NCI-H510A (cell line): ENCODE data around the gene IMP4.
A peak's percentile ranks its signal among the peaks of the same experiment; 100 is the strongest.
"Not testable (repeated sequence)": the region's sequence is repeated elsewhere in the genome, so short reads cannot be mapped to it uniquely, and the experiment has no call there.

Source experiments
- DNase-seq: peaks from one replicate; lab custom pipeline; 2025; lab: John Stamatoyannopoulos, UW

The IMP4 gene, protein sequence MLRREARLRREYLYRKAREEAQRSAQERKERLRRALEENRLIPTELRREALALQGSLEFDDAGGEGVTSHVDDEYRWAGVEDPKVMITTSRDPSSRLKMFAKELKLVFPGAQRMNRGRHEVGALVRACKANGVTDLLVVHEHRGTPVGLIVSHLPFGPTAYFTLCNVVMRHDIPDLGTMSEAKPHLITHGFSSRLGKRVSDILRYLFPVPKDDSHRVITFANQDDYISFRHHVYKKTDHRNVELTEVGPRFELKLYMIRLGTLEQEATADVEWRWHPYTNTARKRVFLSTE

DNA sequence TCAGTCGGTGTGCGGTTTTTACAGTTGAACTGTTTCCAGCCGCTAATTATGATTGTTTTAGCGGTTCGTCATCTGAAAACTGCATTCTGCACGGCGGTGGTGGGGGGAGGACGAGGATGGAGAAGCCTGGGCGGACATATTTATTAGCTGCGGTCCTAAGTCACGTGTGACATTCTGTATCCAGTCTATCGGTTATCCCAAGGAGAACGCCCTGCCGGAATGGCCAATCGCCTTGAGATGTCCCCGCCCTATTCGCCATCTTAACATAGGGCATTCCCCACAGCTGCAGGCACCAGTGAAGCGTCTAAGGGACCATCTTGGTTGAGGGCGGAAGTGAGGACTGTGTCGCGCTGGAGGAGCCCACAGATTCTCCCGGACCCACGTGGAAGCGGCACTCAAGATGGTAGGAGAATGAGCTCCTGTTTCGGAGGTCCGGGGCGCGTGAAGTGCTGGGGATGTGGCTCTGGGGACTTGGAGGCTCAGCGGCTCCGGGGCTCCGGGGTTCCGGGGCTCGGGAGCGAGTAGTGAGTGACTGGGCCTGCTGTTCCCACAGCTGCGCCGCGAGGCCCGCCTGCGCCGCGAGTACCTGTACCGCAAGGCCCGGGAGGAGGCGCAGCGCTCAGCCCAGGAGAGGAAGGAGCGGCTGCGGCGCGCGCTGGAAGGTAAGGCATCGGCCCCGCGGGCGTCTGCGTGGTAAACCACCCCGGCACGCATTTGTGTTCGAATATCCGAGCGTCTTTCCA is at the start of gene IMP4:
TSS of gene IMP4 (plus strand) at position 365 of the 743 bp plus-strand sequence. CDS start at position 401, 36 bp downstream.
- DNase-seq, result peak; percentile 98

DNA sequence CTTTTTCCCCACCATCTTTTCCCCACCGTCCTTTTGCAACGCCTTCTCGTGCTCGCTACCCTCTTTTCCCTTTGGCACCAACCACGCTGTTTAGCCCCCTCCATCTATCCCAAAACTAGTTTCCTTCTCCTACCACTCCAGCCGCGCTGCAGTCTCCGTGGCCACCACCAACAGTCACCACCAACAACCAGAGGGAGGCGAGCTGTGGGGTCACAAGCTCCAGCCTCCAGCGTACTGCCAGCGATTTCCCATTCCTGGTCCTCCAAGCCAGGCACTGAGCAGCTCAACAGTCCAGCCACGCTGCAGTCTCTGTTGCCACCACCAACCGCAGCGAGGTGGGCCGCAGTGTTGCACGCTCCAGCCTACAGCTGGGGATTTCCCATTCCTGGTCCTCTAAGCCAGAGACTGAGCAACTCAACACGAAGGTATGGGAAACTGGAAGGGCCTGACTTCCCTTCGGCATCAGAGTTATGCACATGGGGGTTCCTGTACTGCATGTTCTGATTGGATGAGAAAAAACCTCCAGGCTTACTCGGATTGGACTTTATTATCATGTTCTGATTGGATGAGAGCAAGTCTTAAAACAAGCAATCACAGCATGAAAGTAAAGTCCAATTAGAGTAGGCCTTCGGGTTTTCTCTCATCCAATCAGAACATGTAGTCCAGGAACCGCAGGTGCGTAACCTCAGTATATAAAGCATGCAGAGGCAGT is 42.3 kb upstream of the IMP4 start:
- DNase-seq, result no peak

DNA sequence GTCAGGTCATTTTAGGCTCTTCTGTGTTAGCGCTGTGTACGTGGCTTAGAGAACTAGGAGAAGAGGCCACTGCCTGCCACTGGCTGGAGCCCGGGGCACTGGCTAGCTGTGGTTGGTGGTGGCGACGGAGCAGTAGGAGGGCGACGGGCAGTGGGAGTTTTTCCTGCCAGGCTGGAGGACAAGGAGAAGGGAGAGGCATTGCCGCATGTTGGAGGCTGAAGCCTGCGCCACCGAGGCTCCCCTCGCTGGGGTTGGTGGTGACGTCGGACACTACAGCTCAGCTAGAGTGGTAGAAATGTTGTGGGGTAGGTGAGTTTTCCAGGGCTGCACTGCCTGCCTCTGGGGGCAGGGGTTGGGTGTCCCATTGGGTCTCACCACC is 41.7 kb upstream of the IMP4 start:
- no peak for DNase-seq

DNA sequence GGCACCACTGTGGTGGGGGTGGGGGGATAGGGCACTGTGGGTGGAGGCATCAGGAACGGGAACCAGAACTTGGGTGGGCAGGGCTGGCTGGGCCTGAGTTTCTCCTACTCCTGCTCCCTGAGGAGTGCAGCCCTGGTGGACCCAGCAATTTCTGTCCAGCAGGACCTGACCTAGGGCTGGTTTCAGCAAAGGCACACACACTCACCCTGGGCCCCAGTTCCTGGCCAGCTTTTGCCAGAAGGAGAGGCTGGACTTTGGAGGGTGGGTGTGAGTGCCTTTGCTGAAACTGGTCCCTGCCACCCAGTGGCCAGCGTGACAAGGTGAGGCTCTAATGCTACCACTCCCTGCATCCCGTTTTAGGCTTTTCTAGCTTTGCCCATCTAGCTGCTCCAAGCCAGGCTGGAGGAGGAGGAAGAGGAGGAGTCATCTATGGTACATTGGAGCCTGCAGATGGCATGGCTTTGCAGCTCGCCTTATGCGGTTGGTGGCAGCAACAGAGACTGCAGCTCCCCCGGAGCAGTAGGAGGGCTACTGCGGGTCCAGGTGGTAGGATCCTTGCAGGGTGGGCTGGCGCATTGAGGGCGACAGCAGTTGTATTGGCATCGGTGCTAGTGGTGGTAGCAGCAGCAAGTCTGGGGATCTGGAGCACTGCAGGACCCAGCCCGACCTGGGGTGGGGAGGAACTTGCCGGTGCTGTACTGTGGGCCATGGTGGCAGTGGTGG is 40.4 kb upstream of the IMP4 start:
- no peak for DNase-seq

DNA sequence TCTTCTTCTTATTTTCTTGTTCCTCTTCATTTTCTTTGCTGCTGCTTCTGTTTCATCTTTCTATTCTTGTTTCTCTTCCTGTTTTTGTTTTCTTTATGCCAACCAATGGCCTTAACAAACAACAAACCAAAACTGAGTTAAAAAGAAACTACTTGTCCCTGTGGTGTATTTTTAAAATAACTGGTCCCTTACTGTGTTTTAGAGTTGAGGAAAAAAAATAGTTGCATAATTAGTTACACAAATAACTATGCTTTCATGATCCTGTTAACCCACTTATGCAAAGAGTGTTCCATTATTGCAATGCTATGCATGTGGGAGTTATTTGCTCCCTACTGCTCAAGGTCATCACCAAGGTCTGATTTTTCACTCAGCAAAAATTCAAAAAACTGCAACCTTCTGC is 39.5 kb upstream of the IMP4 start:
- DNase-seq, result no peak

DNA sequence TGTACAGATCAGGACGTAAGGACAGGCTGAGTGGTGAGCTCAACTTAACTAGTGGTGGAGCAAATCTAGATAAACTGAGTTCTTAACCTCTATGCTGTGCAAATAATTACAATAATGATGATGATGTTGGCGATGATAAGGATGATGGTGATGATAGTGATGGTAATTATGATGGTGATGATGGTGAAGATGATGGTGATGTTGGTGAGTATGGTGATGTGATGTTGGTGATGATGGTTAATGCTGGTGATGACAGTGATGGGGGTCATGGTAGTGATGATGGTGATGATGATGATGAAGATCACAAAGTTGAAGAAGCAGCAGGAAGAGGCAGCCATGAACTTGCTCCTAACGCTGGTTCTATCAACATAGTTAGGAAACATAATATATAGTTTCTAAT is 38.0 kb upstream of the IMP4 start:
- DNase-seq, result no peak

DNA sequence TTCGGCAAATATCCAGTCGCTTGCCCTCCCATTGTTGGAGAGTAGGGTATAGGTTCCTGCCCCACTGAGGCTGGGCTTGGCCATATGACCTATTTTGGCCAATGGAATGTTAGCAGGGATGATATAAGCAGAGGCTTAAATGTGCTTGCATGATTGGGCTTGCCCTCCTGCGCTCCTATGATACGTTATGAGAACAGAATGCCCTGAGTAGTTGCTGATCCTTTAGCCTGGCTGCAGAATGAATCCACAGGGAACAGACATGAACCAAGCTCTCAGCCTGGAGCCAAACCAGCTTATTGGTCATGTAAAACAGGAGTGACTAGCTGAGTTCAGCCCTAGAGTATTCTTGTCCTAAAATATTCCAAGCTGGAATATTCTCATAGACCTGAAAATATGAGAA is 34.8 kb upstream of the IMP4 start:
- no peak for DNase-seq

DNA sequence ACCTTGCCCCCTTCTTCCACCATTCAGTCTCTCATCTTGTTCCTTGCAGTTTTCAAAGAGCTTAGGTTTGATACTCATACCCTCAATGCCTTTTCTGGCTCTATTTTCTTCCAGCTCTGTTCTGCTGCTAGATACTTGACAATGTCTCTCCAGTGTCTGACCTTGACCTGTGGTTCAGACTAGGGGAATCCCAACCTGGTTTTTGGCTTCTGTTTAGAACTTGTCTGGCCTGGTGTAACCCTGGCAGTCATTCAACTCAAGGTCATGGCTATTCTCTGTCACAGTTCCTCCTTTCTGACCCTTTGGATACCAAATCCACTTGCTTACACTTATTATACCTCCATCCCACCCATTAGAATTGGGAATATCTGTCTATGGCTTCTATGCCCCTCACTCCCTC is 31.8 kb upstream of the IMP4 start:
- no peak for DNase-seq

DNA sequence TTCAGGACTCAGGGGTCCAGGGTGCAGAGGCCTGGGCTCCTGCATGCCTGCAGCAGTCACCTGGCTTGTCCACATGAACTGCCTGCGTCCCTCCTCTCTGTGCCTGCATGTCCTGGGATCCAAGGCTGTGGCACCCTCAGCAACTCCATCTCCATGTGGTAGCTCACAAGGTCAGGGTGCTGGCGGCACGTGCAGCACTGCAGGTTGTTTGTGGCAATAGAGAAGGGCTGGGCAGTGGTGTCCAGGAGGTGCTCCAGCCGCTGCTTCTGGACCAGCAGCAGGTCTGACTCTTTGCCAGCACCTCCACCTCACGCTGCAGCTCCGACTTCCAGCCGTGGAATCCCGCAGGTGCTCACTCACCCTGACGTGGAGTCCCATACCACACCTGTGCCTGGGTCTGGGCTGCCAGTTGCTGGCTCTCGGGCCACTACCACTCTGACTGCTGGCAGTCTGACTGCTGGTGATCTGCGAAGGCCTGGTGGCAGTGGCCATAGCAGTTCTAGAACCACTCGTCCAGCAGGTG is 28.8 kb upstream of the IMP4 start:
- no peak for DNase-seq

DNA sequence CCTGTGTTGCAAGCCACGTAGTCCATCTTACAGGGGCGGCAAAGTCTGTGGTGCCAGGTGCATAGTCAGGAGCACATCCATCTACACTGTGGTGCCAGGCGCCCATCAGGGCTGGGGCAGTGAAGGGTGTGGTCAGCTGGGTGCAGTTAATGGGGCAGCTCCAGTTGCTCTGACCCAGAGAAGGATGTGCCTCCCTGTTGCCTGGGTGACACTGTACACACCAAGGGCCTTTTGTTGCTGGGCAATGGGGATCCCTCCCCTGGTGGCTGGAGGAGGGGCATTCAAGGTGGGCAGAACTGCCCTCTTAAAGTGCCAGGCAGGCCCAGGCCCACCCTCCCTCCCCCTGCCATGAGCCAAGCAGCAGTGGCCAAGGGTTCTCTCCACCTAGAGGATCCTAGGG is 28.3 kb upstream of the IMP4 start:
- no peak for DNase-seq

DNA sequence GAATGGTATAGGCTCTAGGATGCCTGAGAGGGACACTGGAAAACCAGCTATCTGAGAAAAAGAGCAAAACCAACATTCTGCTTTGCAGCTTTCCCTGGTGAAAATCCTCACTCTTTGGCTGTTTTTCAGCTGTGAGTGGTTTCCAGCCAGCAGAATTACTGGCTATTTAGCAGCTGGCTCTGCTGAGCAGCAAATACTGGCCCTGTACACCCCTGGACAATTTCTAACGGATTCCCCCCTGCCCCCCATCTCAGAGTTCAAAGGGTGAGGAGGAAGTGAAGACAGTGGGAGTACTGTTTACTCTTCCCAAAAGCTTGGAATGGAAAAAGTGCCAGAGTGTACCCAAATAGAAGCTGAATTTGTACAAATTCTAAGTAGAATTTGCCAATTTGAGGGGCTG is 26.1 kb upstream of the IMP4 start:
- no peak for DNase-seq

DNA sequence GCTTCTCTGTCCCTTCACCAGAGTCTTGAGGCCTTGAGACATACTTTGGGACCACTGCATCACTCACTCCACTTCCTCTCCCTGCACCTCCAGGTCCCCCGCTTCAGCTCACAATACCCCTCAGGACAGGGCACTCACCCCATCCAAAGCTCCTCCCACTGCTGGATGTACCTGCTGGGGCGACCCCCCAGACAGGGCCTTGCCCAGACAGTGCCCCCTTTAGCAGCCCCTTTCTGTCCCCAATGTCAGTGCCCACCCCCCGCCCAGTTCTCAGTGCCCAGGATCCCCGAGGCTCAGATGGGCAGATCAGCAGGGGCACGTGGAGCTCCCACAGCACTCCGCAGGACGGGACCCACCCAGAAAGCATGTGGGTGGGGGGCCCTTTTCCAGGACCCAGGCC is 23.8 kb upstream of the IMP4 start:
- no peak for DNase-seq

DNA sequence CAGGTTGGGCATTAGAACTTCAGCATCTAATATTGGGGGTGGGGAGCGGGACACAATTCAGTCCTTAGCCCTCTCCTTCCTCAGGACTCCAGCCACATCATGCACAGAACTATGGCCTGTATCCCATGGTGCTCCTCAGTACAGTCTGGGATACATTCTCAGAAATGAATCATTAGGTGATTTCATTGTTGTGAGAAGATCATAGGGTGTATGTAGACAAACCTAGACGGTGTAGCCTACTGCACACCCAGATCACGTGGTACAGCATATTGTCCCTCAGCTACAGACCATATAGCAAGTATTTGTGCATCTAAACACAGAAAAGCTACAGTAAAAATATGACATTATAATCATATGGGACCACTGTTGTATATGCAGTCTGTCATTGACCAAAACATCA is 23.2 kb upstream of the IMP4 start:
- DNase-seq, result no peak

DNA sequence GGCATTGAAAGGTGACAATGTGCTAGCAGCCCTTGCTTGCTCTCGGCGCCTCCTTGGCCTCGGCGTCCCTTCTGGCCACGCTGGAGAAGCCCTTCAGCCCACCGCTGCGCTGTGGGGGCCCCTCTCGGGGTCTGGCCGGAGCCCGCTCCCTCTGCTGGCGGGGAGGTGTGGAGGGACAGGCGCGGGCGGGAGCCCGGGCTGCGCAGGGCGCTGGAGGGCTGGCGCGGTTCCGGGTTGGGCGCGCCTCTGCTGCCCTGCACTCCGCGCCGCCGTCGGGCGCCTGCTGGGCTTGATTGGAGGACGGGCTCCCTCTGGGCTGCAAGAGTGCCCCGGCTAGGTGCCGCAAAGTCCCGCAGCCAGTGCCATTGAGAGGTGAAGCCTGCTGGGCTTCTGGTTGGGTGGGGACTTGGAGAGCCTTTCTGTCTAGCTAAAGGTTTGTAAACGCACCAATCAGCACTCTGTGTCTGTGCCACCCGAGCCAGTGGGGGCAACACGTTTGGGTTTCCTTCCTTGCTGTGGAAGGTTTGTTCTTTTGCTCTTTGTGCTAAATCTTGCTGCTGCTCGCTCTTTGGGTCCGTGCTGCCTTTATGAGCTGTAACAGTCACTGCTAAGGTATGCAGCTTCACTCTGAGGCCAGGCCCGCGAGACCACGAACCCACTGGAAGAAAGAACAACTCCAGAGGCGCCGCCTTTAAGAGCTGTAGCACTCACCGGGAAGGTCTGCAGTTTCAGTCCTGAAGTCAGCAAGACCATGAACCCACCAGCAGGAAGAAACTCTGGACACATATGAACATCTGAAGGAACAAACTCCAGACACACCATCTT is 14.8 kb upstream of the IMP4 start:
- peak; percentile 58 for DNase-seq

DNA sequence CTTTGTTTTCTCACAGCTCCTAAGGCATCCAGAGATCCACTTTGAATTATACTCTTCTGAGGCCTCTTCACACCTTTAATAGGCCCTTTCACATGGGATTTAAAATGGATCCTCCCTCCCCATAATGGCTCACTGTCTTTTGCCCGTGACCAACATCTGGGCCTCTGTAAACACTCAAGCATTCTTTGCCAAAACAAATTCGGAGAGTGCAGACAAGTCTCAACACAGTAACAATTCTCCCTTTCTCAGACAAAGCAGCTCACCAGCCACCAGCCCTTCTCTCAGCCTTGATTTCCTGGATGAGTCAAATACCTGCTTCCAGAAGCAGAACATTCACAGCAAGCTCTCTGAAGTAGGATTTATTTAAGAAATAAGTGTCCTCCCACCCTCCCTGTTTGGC is 14.0 kb upstream of the IMP4 start:
- DNase-seq, result no peak

DNA sequence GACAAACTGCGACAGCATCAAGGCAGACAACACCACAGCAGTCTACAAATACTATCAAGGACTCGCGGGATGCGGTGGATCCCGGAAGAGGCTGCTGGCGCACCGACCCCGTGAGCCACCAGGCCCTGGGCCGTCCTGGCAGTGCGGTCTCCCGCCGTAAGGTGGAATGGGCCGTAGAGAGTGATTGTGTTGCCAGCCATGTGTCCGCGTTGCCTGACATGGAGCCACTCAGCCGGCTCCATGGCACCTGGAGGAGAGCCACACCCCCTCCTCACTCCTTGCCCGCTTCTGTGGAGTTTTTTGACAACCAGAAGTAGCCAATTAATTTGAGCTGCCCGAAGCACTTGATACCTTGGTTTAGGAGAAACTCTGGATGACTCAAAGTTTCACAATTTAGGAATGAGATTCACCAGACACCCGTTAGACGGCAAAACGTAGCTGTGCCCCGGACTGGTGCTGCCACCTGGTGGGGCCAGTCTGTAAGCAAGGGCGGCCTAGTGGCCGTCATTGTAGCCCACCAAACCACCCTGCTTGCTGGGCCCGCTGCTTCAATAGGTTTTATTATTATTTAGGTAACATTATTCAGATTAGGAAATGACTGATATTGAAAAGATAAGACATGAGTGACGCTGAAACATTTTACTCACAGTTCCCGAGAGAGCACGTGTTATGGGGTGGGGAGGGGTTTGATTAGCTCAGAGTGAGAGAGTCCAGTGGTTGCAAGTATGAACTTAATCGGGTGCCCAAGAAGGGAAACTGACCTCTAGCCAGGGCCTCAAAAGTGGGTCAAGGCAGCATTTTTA is 10.2 kb upstream of the IMP4 start:
- peak; percentile 25 for DNase-seq

DNA sequence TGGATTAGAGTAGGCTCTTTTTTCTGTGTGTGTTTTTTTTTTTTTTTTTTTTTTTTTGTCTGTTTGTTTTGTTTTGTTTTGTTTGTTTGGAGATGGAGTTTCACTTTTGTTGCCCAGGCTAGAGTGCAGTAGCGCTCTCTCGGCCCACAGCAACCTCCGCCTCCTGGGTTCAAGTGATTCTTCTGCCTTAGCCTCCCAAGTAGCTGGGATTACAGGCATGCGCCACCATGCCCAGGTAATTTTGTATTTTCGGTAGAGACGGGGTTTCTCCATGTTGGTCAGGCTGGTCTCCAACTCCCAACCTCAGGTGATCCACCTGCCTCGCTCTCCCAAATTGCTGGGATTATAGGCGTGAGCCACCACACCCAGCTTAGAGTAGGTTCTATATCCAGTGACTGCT is 9.4 kb upstream of the IMP4 start:
- DNase-seq, result not testable (repeated sequence)

DNA sequence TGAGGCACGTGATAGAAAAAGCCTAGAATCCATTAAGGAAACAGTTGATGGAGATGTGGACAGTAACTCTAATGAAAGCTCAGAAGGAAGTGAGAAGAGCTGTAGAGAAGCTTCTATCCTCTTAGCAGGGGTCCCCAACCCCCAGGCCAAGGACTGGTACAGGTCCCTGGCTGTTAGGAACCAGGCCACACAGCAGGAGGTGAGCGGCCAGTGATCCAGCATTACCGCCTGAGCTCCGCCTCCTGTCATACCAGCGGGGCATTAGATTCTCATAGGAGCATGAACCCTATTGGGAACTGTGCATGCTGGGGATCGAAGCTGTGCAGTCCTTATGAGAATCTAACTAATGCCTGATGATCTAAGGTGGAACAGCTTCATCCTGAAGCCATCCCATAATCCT is 8.7 kb upstream of the IMP4 start:
- DNase-seq, result no peak

DNA sequence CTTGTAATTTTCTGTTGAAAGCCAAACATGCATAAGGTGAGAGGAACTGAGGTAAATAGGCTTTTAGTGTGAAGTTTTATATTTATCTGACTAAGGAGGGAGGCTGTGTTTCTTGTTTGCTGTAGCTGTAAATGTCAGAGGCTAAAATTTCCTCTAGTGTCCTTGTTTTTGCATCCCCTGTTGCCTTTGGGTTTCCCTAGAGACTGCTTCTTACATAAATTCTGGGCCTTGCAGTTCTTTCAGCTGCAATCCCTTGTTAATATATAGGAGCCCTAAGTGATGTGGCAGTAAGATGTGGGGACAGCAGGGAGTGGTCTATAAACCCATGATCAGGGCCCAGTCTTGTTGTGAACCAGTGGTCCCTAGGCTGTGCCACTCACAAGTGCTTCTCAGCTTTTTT is 7.5 kb upstream of the IMP4 start:
- no peak for DNase-seq

DNA sequence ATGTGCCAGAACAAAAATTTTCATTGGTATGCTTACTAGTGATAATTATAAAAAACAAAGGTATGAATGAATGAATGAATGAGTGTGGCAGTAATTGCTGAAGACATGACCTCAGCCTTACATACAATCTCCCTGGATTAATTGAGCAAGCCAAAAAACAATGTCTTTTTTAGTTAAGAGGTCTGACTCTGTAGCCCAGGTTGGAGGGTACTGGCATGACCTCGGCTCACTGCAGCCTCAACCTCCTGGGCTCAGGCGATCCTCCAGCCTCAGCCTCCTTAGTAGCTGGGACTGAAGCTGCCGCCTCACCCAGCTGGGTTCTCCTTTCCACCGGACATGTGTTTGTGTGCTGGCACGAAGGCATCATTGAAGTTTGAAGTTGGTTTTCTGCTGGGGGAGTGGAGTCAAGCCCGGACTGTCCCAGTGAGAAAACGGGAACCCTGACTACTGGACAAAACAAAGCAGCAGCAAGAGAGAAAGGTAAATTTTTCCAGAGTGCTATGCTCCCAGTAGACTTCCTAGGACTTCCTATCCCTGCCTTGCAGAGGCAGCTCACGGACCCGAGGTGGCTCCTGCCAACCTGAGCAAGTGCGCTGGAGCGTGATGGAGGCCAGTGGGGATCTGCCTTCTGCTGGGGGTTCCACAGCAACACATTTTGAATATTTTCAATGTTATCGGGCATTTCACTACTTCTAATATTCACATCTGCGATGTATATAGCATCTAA is 6.4 kb upstream of the IMP4 start:
- peak; percentile 40 for DNase-seq
